Esophagus (tissue), 2 donors: ENCODE results near the gene SF3B4. TPM values are rescaled to one million over a fixed set of nuclear protein-coding genes. Genes with fewer than 3 reads are reported as not detected.

Experiments used
- H3K27ac ChIP-seq, 2 donors: one replicate each; pipeline ENCODE4 v1.5.1; 2013; ENCODE audit warnings: low read depth in 2 of 2, mild to moderate bottlenecking in 2 of 2, inconsistent platforms in 1 of 2, low read length in 1 of 2, moderate library complexity in 1 of 2
- H3K27me3 ChIP-seq, 2 donors: one replicate each; pipeline ENCODE4 v1.6.1; 2013; ENCODE audit warnings: low read length in 2 of 2, control low read depth in 1 of 2, mild to moderate bottlenecking in 1 of 2; ENCODE audit not compliant: insufficient read depth in 2 of 2, control insufficient read depth in 1 of 2
- H3K36me3 ChIP-seq, 2 donors: one replicate each; pipeline ENCODE4 v1.6.1; 2013; ENCODE audit warnings: low read length in 1 of 2; ENCODE audit not compliant: control insufficient read depth in 2 of 2, insufficient read depth in 2 of 2
- H3K4me1 ChIP-seq, 2 donors: one replicate each; pipeline ENCODE4 v1.6.1; 2013; ENCODE audit warnings: low read length in 1 of 2; ENCODE audit not compliant: control insufficient read depth in 2 of 2, insufficient read depth in 2 of 2
- H3K4me3 ChIP-seq, 2 donors: one replicate each; pipeline ENCODE4 v1.5.1; 2013; ENCODE audit warnings: low read length in 2 of 2, mild to moderate bottlenecking in 2 of 2, low read depth in 1 of 2, moderate library complexity in 1 of 2
- H3K9me3 ChIP-seq, 2 donors: one replicate each; pipeline ENCODE4 v1.6.1; 2013; ENCODE audit warnings: mild to moderate bottlenecking in 2 of 2, low read depth in 1 of 2, low read length in 1 of 2, moderate library complexity in 1 of 2; ENCODE audit not compliant: control insufficient read depth in 2 of 2, insufficient read depth in 1 of 2
- WGBS, 2 donors: extraction: QIAGEN DNeasy Blood & Tissue Kit; methylation state at CpG; one replicate each; pipeline ENCODE4 v1.1.7; 2013; 5-methylcytosine and 5-hydroxymethylcytosine counted together
- polyA plus RNA-seq, 2 donors: library from polyadenylated mRNA; stranded (reverse); fragments of 200-250 nt; gene quantifications; one replicate each; pipeline ENCODE4 v1.2.3, GENCODE V29; 2013
- donor health status: healthy with polysubstance abuse.
- donor health status: Bipolar disorder and iron deficiency.

SF3B4 gene
- polyA plus RNA-seq, 2 donors, result 30.2 to 40.1 TPM

DNA sequence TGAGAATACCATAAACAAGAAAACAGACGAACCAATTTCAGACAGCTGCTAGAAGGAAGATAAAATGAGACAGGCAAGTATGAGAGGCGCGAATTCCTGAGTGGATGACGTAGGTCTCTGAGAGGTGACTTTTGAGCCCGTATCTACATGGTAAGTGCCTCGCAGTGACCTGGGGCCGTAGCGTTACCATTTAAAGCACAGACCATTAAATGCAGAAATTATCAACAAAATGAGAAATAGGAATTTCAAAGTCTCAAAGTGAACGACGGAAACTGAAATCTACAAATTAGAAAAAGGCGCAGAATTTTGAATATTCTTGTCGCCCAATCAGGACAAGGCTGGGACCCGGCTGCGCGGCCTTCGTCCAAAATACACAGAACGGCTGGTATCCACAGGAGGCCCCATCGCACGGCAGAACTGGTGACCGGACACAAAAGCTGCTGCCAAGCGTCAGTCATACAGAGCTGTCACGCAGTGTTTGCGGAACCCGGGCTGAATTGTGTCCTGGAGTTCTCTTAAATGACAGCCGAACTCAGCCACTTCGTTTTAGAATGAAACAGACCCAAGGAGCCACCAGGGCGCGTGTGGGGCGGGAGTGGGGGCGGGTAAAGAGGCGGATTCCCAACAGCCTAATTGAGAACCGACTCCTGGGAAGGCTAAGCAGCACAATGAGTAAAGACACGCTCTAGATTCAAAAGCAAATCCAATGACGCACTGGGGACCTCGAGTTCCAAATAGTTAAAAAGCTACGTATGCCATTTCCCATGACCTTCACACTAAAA, 42.1 kb downstream of the SF3B4 start:
- no peaks in the 10 kb centered on the region for H3K27me3 ChIP-seq
- peak overlapping the region; percentile 91 to 100 for H3K27ac ChIP-seq
- H3K9me3 ChIP-seq, result no peaks in the 10 kb centered on the region
- no peaks in the 10 kb centered on the region for H3K36me3 ChIP-seq
- H3K4me3 ChIP-seq, result peak overlapping the region; percentile 60 to 71
- WGBS, 2 donors, result 0 to 1% methylated on average over 36 of the region's 36 CpGs
- H3K4me1 ChIP-seq, result no peaks in the 10 kb centered on the region

GRCh38 chr1:149884433-149885338, 42.9 kb downstream of the SF3B4 start:
- Histone ChIP-seq H3K4me1 (no peaks in the 10 kb centered on the region), H3K4me3 (peak overlapping the region; percentile 60 to 71), H3K27ac (peak overlapping the region; percentile 91 to 100), H3K27me3 (no peaks in the 10 kb centered on the region), H3K36me3 (no peaks in the 10 kb centered on the region), H3K9me3 (no peaks in the 10 kb centered on the region)
- 6% methylated on average over 9 of the region's 9 CpGs for WGBS, 2 donors

- Histone ChIP-seq H3K4me1 (no peaks in the 10 kb centered on the region), H3K9me3 (no peaks in the 10 kb centered on the region), H3K27ac (no peak overlapping the region), H3K36me3 (no peaks in the 10 kb centered on the region), H3K27me3 (no peaks in the 10 kb centered on the region), H3K4me3 (no peak overlapping the region)
- WGBS, 2 donors, result 82% methylated on average over 3 of the region's 3 CpGs
Measured at GRCh38 chr1:149883598-149884247, 43.9 kb downstream of the SF3B4 start.

DNA sequence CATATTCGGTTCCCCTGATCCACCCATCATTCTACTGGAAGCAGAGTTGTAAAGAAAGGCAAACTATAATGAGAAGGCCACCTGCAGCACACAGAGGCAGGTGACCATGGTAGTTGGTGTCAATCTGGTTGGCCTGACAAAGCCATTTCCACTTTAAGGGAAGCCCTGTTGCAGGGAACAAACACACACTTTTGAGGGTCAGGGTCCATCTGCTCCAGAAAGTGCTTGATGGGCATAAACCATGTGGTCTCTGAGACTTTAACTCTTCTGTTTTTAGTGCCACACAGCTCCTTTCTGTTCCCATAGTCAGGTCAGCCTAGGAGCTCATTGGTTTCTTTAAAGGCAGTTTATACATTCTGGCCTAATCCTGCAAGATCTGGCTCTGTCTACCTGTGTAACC, 45.7 kb downstream of the SF3B4 start:
- Histone ChIP-seq H3K9me3 (no peaks in the 10 kb centered on the region), H3K4me1 (no peaks in the 10 kb centered on the region), H3K27me3 (no peaks in the 10 kb centered on the region), H3K4me3 (no peak overlapping the region), H3K36me3 (no peaks in the 10 kb centered on the region), H3K27ac (no peak overlapping the region)
- 77 to 92% methylated on average over 1 of the region's 1 CpG for WGBS, 2 donors

GRCh38 chr1:149879556-149879955, 48.0 kb downstream of the SF3B4 start:
- H3K4me3 ChIP-seq, result no peak overlapping the region
- 90% methylated on average over 1 of the region's 1 CpG for WGBS, 2 donors
- no peaks in the 10 kb centered on the region for H3K36me3 ChIP-seq
- no peaks in the 10 kb centered on the region for H3K4me1 ChIP-seq
- H3K9me3 ChIP-seq, result no peaks in the 10 kb centered on the region
- no peak overlapping the region for H3K27ac ChIP-seq
- H3K27me3 ChIP-seq, result no peaks in the 10 kb centered on the region

DNA sequence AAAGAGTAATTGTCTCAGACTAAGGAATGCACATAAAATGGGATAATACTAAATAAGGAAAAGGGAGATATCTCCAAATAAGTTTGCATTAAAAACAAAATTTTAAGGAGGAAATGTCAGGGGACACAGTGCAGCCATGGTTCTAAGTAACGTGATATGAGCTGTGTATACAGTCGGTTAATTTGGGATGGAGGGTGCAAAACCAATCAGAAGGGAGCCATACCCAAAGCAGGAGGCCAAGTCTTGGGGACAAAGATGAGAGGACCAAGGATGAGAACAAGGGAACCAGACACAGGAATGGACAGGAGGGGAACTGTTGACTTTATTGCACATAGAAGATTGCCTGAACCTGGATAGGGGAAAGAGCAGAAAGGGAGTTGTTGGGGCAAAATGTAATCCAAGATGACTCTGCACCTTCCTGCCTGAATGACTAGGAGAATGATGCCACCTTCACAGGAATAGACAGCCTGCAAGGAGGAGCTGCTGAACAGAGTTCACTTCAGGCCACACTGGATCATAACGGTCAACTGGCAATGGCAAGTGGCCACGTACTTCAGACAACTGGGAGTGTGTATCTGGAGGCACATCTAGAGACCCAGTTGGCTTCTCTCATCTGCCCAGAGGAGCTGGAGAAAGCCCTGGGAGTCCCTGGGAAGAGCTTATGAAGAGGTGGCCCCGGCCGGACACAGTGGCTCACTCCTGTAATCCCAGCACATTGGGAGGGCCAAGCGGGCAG, 50.2 kb downstream of the SF3B4 start:
- H3K27me3 ChIP-seq, result no peaks in the 10 kb centered on the region
- H3K9me3 ChIP-seq, result no peaks in the 10 kb centered on the region
- no peaks in the 10 kb centered on the region for H3K36me3 ChIP-seq
- WGBS, 2 donors, result 94% methylated on average over 7 of the region's 7 CpGs
- H3K27ac ChIP-seq, result no peak overlapping the region
- no peak overlapping the region for H3K4me3 ChIP-seq
- H3K4me1 ChIP-seq, result no peaks in the 10 kb centered on the region

Other genes starting within 250 kb of the SF3B4 start
- gene FCGR1A, start 145.1 kb downstream of the SF3B4 start, polyA plus RNA-seq, result under 1 TPM; 0.92 to 1.00 TPM
- gene BOLA1, start 28.2 kb downstream of the SF3B4 start, polyA plus RNA-seq, result 10 to 100 TPM; 20.6 to 31.0 TPM
- gene SV2A, start 10.0 kb downstream of the SF3B4 start, polyA plus RNA-seq, result under 1 TPM; 0.49 to 0.67 TPM
- gene MTMR11, start 9.1 kb upstream of the SF3B4 start, polyA plus RNA-seq, result 1 to 10 TPM; 5.0 to 7.4 TPM
- 1 to 10 TPM; 2.6 to 4.7 TPM for gene OTUD7B, start 82.9 kb upstream of the SF3B4 start, polyA plus RNA-seq
- gene VPS45, start 140.0 kb upstream of the SF3B4 start, polyA plus RNA-seq, result 10 to 100 TPM; 16.1 to 19.3 TPM
- gene PLEKHO1, start 222.1 kb upstream of the SF3B4 start, polyA plus RNA-seq, result 10 to 100 TPM; 25.1 to 36.7 TPM